IPS-NIHi11 (cell line): ENCODE results near the gene EMC9.

Experiments used
- DNase-seq: peaks from one replicate; pipeline ENCODE4 v3.0.0; 2012; ENCODE audit warnings: mixed read lengths, low spot score

EMC9 gene

GRCh38 chr14:24177041-24177825, 35.8 kb upstream of the EMC9 start:
- no peak for DNase-seq

- DNase-seq = no peak
These were observed 35.2 kb upstream of the EMC9 start for GRCh38 chr14:24176599-24176998.

- no peak for DNase-seq
These were observed 31.5 kb upstream of the EMC9 start for GRCh38 chr14:24172871-24173281.

GRCh38 chr14:24172261-24172860, 31.0 kb upstream of the EMC9 start:
- no peak for DNase-seq

- peak; percentile 98 for DNase-seq
These were observed 30.2 kb upstream of the EMC9 start, which contains the start of gene REC8 for GRCh38 chr14:24171422-24172260. TSS of gene REC8 (plus strand) at chr14:24172080. CDS start at chr14:24172553, 473 bp downstream.

- no peak for DNase-seq
These were observed 26.2 kb upstream of the EMC9 start for GRCh38 chr14:24167469-24168114.

GRCh38 chr14:24165785-24166184, 24.4 kb upstream of the EMC9 start:
- no peak for DNase-seq

GRCh38 chr14:24164518-24164991, 23.2 kb upstream of the EMC9 start:
- no peak for DNase-seq

- DNase-seq = no peak
These were observed 20.7 kb upstream of the EMC9 start for GRCh38 chr14:24162093-24162492.

GRCh38 chr14:24160850-24161804, 19.7 kb upstream of the EMC9 start, which contains the start of gene IRF9:
TSS of gene IRF9 (plus strand) at chr14:24161265. CDS start at chr14:24162145, 880 bp downstream.
- peak; percentile 94 for DNase-seq

- DNase-seq = no peak
These were observed 19.1 kb upstream of the EMC9 start for GRCh38 chr14:24160499-24160849.

GRCh38 chr14:24159777-24160498, 18.5 kb upstream of the EMC9 start:
- DNase-seq = no peak

- no peak for DNase-seq
These were observed 15.9 kb upstream of the EMC9 start for GRCh38 chr14:24157331-24157730.

GRCh38 chr14:24156840-24157239, 15.4 kb upstream of the EMC9 start:
- DNase-seq = no peak

- DNase-seq = no peak
These were observed 13.7 kb upstream of the EMC9 start for GRCh38 chr14:24155100-24155499.

GRCh38 chr14:24151404-24152080, 10.2 kb upstream of the EMC9 start:
- DNase-seq = no peak

GRCh38 chr14:24150993-24151392, 9.6 kb upstream of the EMC9 start:
- no peak for DNase-seq

GRCh38 chr14:24150567-24150966, 9.2 kb upstream of the EMC9 start:
- no peak for DNase-seq

GRCh38 chr14:24150061-24150460, 8.7 kb upstream of the EMC9 start:
- DNase-seq = no peak
